ENCODE data around the gene FHOD3.
A peak's percentile ranks its signal among the peaks of the same experiment; 100 is the strongest.

Gene FHOD3

DNA sequence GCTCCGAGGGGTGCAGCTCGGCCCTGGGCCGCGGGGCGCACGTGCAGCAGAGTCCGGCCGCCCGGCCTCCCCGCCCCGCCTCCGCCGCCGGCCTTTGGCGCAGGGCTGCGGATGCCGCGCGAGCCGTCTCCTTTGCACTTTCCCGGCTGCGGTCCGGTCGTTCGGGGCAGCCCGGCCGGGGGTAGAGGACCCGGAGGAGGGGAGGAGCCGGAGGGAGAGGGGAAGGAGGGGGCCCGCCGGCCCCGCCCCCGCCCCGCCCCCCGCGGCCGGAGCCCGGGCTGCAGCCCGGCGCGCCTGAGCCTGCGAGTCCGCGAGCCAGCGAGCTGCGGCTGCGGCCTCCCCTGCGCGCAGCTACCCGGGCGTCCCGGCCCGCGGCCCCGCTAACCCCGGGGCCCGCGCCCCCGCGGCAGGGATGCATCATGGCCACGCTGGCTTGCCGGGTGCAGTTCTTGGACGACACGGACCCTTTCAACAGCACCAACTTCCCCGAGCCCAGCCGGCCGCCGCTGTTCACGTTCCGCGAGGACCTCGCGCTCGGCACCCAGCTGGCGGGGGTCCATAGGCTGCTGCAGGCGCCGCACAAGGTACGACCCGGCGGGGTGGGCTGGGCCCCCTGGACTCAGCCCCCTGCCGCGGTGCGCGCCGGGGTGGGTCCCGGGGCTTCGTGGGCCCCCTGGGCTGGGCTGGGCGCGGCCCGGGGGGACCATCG, at the start of gene FHOD3:
Gene FHOD3, plus strand, starts transcription at position 297 of the 709 bp plus-strand sequence. Its CDS starts 123 bp downstream, at position 420.
- peak; percentile 22 for DNase-seq

DNA sequence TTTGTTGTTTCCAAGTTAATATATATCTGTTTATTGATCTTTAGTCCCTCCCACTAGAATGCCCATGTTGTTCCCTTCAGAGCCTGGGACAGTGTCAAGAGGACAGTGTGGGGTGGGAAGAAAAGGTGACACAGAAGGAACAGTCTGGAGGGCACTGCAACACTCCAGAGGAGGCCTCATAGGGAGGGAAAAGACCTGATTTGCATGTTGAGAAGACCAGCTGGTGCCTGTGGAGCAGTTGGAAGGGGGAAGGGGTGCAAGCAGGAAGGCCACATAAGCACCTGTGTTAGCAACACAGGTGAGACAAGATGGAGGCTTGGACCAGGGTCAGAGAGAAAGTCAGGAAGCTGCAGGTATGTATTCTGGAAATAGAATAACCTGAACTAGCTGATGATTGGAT, 48.1 kb upstream of the FHOD3 start:
- no peak for DNase-seq

DNA sequence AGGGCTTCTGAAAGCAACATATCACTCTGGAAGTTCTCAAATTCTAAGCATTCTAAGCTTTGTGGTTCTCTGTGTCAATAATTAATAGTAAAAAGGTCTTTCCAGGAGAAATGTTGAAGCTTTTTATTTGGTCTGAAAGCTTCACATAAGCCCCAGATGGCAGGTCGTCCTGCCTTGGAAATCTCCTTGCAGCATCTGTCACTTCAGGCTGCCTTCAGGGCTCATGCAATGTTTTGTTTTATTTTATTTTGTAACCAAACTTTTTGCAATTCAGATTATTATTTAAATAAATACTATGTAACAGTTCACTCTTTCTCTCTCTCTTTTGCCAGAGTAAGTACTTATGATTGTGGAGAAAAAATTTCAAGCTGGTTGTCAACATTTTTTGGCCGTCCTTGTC, 46.7 kb upstream of the FHOD3 start:
- DNase-seq = no peak

DNA sequence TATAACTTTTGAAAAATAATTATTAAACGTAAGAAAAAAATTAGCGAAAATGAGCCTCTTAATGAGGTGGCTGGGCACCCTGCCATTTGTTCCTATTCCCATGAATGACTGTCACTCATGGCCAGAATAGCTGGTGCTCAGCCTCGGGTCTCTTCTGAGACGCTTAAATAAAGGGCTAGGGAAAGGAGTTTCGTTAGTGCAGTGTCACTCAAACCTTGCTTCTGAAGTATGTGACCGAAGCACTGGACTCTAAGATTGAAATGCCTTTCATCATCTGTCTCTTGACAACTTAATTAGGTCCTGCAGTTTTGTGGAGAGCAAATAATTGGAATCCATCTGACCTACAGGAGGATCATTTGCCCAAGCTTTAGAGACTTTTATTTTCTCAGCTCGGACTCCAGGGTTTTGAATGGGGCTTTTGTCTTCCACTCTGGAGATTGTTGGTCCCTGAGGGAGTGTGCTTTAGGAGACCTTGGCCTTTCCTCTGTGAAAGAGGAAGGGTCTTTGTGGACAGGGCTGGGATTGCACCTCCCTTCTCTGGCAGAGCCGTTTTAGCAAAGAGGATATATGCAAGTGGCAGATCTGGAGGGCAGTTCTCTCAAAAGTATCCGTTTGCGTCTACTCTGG, 42.3 kb upstream of the FHOD3 start:
- no peak for DNase-seq

DNA sequence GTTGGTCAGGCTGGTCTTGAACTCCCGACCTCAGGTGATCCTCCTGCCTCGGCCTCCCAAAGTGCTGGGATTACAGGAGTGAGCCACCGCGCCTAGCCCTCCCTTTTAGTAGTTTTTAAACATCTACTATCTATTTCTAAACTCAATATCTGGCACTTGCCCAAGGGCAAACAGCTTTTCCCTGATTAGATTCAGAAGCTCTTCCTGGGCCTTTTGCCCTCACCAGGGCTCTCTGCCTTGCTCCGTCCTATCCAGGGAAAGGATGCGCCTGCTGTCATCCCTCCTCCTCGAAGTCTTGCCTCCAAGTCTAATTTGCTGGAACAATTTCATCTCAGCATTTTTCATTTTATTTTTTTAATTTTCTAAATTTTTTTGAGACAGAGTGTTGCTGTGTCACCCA, 41.4 kb upstream of the FHOD3 start:
- no peak for DNase-seq

DNA sequence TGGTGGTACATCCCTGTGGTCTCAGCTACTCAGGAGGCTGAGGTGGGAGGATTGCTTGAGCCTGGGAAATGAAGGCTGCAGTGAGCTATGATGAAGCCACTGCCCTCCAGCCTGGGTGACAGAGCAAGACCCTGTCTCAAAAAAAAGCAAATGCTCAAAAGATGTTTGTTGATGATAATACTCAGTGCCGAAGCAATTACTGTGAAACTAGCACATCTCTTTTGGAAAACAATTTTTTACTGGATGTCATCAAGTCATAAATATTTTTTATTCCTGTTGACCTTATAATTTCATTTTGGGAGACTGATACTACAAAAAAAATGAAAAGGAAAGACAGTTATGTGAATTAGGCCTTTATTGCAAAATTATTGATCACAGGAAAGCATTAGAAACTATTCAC, 34.5 kb upstream of the FHOD3 start:
- DNase-seq = no peak

DNA sequence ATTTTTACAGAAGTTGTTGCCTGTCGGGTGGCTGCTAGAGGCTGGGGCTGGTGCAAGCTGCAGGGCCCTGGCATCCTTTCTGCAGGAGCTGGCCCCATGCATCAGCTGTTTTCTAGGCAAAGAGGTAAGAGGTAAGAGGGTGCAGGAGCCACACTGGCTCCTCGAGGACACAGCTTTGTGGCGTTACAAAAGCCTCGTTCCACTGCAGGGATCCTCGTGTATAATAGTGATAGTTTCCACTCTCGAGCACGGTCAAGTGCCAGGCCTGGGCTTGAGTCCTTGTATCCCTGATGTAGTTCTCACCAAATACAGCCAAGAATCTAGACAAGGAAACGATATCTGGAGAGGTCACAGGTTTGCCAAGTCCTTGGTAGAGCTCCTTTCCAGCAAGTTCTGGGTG, 33.2 kb upstream of the FHOD3 start:
- DNase-seq = no peak

DNA sequence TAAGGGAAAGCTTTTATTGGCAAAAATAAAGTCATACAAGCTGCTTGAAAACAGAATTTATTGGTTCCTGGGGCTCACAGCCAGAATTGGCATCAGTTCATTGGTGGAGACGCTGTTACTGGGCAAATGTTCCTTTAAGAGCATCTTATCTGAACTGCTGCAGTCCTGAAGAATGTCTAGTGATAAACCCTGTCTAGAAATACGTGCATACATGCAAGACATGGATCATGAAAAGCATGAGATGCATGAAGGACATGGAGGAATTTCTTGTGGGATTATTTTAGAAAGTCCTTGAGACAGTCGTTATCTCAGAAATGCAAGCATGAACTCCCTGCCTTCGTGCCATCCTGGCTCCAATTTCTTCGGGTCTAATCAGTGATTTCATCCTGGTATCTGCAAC, 32.5 kb upstream of the FHOD3 start:
- peak; percentile 67 for DNase-seq

DNA sequence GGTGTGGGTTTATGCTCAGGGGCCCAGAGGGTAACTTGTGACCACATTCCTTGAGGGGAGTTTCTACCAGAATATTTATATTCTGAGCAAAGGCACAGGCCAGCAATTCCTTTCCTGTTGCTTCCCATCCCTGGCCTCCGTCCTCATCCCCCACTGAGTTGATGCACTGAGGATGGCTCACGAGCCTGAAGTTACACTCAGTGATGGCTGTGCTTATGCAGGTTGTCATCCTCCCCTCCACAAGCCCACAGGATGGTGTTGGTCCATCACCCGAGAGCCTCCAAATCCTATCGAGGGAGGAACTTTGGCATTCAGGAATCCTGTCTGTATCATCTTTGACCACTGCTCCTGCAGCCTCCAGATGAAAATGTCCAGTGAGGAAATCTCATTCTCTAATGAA, 28.4 kb upstream of the FHOD3 start:
- no peak for DNase-seq

DNA sequence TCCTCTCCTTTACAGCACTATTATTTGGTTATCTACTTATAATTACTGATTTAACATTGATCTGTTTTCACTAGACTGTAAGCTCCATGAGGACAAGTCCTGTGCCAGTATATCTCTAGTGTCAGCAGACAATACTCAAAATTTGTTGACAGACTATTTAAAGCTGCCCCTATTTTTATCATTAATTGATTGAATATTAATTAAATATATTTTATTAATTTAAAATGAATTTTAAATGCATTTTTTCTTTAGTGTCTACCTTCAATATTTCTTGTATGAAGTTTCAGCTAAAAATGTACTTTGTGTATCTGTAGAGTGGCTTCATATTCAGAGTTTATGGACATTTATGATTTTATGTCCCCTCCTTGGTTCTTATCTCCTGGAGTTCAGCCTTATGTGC, 26.4 kb upstream of the FHOD3 start:
- no peak for DNase-seq

DNA sequence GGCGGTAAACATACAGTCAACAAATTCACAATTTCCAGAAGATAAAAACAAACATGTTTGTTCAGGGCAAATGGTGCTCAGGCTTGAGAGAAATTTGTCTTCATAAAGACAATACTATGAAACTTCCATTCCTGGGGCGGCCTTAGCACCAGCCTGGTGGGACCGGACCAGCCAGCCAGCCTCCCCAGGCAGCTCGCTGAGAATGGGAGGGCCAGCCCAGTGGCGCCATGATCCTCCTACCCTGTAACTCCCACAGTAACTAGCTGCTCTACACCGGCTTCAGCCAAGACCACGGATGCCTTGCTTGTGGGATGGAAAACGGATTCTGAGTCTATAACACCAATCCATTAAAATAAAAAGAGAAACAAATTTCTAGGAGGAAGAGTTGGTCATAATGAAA, 24.2 kb upstream of the FHOD3 start:
- no peak for DNase-seq

DNA sequence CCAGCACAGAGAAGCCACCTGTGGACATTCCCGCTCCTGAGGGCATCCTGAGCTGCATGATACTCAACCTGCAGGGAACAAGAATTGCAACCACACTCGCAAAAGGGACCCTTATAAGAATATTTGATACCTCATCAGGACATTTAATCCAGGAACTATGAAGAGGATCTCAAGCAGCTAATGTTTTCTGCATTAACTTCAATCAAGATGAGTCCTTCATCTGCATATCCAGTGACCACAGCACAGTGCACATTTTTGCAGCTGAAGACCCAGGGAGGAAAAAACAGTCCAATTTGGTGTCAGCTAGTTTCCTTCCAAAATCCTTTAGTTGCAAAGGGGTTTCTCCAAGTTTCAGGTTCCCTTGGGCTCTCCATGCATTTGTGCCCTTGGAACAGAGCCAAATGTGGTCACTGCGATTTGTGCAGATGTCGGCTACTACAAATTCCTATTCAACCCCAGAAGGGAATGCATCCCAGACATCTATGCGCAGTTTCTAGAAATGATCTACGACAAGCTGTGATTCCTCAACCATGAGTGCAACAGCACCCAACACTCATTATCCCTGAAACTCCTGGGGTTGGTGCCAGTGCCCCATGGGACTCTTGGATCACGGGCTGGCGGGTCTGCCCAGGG, 23.3 kb upstream of the FHOD3 start:
- DNase-seq = no peak

DNA sequence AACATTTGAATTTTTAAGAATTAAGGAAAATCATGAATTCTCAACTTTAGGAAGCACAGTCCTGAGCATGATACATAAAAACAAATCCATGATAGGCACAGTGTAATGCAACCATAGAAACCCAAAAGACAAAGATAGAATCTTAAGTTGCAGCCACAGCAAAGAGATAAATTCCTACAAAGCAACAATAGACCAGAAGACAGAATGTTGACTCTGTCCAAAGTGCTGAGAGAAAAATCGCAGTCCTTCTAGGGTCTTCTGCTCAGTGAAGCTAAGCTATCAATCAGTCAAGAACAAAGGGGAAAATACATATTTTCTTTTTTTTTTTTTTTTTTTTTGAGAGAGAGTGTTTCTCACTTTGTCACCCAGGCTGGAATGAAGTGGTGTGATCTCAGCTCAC, 22.0 kb upstream of the FHOD3 start:
- DNase-seq = no peak

DNA sequence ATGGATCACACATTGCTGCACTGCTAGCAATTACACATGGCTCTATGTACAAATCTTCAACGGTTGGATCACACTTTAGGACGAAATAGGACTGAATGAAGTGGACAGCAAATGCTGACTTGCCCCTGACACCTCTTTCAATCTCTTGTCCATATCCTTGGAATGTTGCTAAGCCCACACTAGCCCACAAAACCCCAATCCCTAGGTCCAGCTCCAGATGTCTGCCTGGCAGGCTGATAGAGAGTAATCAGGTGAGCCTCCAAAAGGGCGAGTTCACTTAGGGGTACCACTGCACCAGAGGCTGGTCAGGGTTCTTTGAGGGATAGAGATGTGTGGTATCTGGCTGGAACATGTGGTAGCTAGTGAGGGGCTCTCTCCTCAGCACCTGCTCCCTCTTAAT, 18.5 kb upstream of the FHOD3 start:
- DNase-seq = no peak

DNA sequence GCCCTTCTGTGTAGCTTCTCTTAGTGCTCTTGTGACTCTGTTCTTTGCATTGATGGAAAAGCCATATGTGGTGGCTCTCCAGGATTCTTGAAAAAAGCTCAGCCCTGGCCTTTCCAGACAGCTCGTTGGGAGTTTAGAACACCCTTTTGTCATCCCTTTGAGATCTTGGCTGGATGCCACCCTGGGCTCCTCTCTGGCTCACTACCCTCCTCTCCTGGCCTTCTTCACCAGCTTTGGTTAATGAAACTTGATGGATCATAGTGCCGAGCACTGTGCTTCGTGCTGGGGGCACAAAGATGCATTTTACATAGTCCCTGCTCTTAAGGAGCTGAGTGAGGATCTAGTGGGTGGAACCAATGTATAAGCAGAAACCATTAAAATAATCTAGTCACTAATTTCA, 15.6 kb upstream of the FHOD3 start:
- DNase-seq = no peak

DNA sequence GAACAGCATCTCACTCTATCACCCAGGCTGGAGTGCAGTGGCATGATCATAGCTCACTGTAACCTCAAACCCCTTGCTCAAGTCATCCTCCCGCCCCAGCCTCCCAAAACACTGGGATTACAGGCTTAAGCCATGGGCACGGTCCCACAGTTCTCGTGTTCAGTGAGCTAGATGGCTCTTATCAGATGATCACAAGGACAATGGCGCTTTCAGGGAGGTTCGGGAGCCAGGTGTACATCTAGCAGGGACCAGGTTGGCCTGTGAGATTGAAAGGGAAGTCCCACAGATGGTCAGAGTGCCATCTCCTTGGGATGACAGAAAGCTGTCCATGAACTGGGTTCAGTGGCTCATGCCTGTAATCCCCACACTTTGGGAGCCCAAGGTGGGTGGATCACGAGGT, 14.1 kb upstream of the FHOD3 start:
- no peak for DNase-seq

DNA sequence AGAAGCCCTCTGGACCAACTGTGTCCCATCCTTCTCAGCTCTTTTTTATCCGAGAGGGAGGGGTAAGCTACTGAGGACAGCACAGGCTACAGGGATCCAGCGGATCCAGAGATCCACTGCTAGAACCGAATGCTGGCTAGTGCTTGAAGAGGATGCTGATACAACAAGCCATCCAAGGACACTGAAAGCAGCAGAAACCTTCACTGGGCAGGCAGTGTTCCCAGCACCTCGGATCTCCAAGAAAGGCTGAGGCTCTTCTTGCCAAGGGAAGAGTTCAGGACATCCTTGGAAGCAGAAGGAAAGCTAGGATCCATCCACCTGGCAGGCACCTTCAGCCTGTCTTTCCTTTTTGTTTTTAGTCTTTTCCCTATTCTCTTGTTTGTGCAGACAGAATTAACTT, 13.2 kb upstream of the FHOD3 start:
- no peak for DNase-seq

DNA sequence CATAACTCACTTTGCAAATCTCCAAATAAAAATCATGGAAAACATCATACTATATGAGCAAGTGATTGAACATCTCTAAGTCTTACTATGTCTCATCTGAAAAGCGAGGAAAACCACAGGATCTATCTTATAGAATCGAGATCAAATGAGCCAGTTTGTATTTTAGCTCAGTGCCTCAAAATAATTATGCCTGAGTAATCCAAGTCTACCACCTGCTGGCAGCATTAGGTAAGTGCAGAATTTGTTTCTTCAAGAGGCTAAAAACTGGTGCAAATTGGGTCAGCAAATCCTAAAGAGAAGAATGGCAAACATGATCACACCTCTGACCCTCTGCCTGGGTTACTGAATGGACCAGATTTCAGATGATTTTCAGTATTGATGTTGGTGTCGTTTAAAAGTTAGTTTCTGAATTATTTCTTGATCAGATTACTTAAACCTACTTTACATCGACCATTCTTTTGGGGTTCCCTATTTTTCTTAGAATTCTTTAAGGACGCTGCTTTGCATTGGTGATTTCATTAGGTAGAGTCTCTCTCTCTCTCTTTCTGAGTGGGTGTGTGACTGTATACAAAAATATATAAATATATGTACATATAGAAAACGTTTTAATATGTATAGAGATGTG, 12.7 kb upstream of the FHOD3 start:
- DNase-seq = peak; percentile 83

DNA sequence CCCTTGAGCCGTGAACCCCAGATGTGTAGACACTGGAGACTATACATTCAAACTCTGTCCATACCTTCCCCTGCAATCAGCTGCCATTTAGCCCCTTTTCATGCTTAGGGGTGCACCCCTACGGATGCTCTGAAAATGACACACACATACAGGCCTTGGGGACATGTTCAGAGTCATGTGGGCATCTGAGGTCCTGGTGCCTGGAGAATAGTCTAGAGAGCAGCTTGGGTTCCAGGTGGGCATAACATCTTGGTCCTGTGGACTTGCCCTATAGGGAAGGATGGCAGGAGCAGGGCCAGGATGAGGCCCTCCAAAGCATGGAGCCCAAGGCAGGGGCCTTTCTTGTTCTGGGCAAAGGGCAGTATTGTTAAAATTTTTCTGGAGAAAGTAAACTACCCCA, 9.9 kb upstream of the FHOD3 start:
- DNase-seq = no peak

DNA sequence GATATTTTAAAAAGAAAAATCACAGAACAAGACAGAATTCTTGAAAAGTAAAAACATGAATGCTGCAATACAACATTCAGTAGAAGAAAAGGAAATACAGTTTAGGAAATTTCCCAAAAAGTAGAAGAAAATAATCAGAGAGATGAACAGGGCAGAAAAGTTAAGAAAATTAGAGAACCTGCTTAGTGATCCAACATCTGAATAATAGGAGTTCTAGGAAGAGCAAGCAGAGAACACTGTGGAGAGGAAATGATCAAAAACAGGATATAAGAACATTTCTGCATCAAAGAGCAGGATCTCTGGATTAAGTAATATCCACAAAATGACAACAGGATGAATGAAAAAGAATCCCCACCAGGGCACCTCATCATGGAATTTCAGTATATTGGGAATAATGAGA, 8.8 kb upstream of the FHOD3 start:
- DNase-seq = no peak

DNA sequence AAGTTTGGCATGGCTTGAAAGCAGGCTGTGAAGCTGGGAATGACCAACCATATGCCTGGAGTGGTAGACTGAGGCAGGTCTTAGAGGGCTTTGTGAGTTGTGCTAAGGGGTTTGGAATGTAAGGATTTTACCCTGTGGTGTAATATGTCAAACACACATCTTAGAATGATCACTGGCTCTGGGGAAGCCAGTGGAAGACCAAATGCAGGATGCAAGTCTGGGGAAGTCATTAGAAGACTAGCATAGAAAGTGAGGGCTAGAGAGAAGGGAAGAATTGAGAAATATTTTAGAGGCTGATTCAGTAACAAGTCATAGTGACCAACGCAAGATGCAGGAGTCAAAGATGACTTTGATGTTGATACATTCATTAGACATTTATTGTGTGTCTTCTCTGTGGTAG, 3.5 kb upstream of the FHOD3 start:
- no peak for DNase-seq

DNA sequence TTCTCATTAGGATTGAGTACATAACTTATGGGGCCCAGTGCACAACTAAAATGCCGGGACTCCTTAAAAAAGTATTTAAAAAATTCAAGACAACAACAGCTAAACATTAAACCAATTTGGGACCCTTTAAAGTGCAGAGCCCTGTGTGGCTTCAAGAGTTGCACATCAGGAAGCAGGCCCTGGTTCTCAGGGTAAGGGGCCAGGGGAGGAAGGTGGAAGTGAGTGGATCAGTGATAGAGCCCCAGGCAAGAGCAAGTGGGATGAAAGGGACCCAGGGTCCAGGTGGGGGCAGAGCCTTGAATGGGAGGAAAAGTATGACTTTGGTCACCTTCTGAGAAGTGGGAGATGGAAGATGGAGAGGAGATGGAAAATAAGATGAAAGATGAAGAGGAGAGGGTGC, 2.3 kb upstream of the FHOD3 start:
- DNase-seq = no peak

DNA sequence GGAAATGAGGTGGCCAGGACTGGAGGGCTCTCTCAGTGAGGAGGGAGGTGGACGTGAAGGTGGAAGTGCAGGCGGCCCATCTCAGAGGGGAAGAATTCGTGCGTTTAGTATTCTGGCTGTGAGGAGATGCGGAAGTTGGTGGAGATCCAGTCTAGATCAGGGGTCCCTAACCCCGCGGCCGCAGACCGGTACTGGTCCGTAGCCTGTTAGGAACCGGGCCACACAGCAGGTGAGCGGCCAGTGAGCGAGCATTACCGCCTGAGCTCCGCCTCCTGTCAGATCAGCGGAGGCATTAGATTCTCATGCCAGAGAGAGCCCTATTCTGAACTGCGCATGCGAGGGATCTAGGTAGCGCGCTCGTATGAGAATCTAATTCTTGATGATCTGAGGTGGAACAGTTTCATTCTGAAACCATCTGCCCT, 1.6 kb upstream of the FHOD3 start:
- no peak for DNase-seq

All from hematopoietic multipotent progenitor cell treated with erythropoietin and hydrocortisone succinate and interleukin-3 and kit ligand, for 4 days (in vitro differentiated cells).